Right lobe of liver (tissue), 4 donors: ENCODE results near the gene LRP5.

Source experiments
- POLR2A ChIP-seq: fragments of 450-650 bp; IDR thresholded peaks from one replicate; pipeline ENCODE4 v1.6.1; 2017; ENCODE audit warnings: antibody characterized with exemption, mild to moderate bottlenecking
- TF ChIP-seq, protein P1 (sequence below), 4 donors: fragments of 200-600 bp in 3 of 4; fragments of 450-650 bp in 1 of 4; IDR thresholded peaks; one replicate each; pipeline versions ENCODE4 v1.5.1 to v1.8.0; 2016 to 2022; ENCODE audit warnings: antibody characterized with exemption in 4 of 4, mild to moderate bottlenecking in 2 of 4
- donor health status: DM: no; HTN: no; CAD: no.
- donor health status: DM: no; HTN: no; CAD: no.
- donor health status: DM: no; HTN: yes; CAD: no.

DNA sequence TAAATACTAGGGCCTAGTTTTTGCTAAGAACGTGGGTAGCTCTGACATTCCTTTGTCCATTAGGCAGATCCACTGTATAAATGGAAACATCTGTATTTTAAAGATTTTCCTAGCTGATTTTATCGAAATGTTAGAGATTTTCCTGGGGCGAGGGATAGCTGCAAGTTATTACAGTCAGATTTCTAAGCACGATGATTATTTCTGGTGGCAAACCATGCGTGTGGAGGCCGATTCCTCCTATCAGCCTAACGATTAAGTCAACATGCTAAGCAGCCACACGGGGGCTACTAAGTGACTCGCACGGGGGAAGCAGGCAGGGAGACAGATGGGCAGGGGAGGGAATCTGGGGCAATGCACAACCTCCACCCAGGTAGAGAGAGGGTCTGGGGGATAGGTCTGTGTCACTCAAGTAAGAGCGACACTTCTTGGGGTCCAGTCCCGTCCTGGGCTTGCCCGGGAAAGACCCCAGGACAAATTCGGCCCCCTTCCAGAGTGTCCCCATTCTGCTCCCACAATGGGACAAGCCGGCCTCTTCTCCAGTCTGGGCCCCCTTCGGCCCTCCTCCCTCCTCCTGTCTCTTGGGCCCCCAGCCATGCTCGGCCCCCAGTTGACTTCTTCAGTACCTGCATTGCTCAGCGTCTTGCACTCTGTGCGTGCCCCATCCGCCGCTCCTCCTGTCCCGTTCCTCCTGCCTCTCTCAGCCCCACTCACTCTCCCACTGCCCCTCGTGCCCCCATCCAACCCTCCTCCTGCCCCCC, 41.2 kb upstream of the LRP5 start:
- TF ChIP-seq, protein P1, sequence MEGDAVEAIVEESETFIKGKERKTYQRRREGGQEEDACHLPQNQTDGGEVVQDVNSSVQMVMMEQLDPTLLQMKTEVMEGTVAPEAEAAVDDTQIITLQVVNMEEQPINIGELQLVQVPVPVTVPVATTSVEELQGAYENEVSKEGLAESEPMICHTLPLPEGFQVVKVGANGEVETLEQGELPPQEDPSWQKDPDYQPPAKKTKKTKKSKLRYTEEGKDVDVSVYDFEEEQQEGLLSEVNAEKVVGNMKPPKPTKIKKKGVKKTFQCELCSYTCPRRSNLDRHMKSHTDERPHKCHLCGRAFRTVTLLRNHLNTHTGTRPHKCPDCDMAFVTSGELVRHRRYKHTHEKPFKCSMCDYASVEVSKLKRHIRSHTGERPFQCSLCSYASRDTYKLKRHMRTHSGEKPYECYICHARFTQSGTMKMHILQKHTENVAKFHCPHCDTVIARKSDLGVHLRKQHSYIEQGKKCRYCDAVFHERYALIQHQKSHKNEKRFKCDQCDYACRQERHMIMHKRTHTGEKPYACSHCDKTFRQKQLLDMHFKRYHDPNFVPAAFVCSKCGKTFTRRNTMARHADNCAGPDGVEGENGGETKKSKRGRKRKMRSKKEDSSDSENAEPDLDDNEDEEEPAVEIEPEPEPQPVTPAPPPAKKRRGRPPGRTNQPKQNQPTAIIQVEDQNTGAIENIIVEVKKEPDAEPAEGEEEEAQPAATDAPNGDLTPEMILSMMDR (IDR thresholded peaks at IDR 0.05): peak; percentile 24 to 42 (median 24)
- peak; percentile 5 for TF ChIP-seq POLR2A
